Gastroesophageal sphincter (tissue), 3 donors: Measurements from ENCODE around the gene STT3B.

Source experiments
- CTCF ChIP-seq, 4 experiments: fragments of 200-600 bp in 2 of 4; fragments of 450-650 bp in 2 of 4; sonication (generic) in 1 of 4; IDR thresholded peaks; one replicate each; pipeline ENCODE4 v1.5.1; 2017 to 2019; ENCODE audit warnings: antibody characterized with exemption in 4 of 4, mild to moderate bottlenecking in 2 of 4, moderate library complexity in 2 of 4
- POLR2A ChIP-seq, 2 donors: fragments of 450-650 bp; IDR thresholded peaks; one replicate each; pipeline ENCODE4 v1.6.1; 2017; ENCODE audit warnings: antibody characterized with exemption in 2 of 2, mild to moderate bottlenecking in 2 of 2, moderate library complexity in 1 of 2
- POLR2AphosphoS5 ChIP-seq: sonication (generic); formaldehyde crosslinking; IDR thresholded peaks from one replicate; pipeline ENCODE4 v1.6.1; 2017; ENCODE audit warnings: antibody characterized with exemption

- no peak for TF ChIP-seq CTCF (IDR thresholded peaks at IDR 0.05)
- TF ChIP-seq POLR2A (IDR thresholded peaks at IDR 0.05), result no peak
- no peak for TF ChIP-seq POLR2AphosphoS5
These were observed 143.8 kb downstream of the STT3B start for GRCh38 chr3:31676556-31676955.
